NCI-H460 (cell line): ENCODE results near the gene KYNU. TPM values are rescaled to one million over a fixed set of nuclear protein-coding genes. Genes with fewer than 3 reads are reported as not detected.
"Not testable (repeated sequence)": the region's sequence is repeated elsewhere in the genome, so short reads cannot be mapped to it uniquely, and the experiment has no call there.

Experiments
- DNase-seq: peaks from one replicate; pipeline ENCODE4 v3.0.0-alpha.2; 2016; ENCODE audit warnings: low read depth; ENCODE audit errors: extremely low read depth
- small RNA-seq, 2 experiments: library from RNA; depleted of rRNA; stranded (forward); fragments of <200 nt; gene quantifications; one replicate each; pipeline ENCODE3, GENCODE V24; 2014
- total RNA-seq: library from RNA; depleted of rRNA; stranded (reverse); fragments of >200 nt; shearing (Covaris generic); gene quantifications from 2 replicates; pipeline ENCODE4 v1.2.3, GENCODE V29; 2014

The KYNU gene
- total RNA-seq, 1 experiment from 2014 or later, result 274 TPM

DNA sequence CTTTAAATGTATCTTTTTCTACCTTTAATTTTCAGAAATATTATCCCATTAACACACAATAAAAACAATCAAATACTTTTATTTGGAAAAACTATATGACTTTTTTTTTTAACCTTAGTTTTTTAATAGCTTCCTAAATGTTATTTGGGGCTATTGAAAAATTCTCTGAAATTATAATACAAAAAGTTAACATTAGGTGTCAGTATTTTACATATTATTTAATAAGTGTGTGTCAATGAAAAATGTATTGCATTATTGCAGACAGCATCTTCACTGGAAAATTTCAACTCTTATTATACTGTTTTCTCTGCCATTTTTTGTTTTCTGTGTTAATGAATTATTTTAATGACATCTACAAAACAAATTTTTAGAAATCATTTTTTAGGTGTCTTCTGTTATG, 200.6 kb downstream of the KYNU start:
- no peak for DNase-seq

DNA sequence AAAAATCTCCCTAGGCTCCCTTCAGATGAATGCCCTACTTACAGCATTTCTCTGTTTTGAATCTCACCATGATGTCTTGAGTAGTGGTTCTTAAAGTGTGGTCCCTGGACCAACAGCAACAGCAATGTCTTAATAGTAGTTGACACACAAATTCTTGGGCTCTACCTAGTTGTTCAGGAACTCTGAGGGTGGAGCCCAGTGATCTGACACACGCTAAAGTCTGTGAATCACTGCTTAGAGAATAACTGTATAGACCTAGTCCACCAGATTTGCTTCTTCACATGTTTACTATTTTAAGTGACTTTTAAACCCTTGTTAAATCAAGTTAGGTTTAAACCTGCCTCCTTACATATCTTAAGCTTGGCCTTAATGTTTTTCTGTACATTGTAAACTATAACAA, 204.2 kb downstream of the KYNU start:
- DNase-seq, result no peak

DNA sequence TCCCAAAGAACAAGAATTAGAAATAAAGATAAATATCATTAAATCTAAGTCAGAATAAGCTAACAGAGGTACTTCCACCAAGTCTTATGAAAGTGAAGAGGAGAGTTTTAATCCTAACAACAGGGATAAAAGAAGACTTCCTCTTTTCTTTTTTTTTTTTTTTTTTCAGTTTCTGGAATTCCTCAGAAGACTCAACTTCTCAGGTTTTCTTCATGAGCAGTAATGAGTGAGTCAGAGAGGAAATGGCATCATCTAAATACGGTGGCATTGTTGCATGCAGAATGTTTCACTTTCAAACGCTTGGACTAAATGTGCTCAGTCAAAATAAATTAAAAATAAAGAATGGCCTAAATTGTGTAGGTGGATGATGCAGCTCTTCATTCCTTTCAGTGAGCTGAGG, 206.2 kb downstream of the KYNU start:
- no peak for DNase-seq

- DNase-seq, result no peak
Observed at GRCh38 chr2:143084462-143084861, 207.0 kb downstream of the KYNU start.

GRCh38 chr2:143085125-143085784, 207.8 kb downstream of the KYNU start:
- DNase-seq, result no peak

DNA sequence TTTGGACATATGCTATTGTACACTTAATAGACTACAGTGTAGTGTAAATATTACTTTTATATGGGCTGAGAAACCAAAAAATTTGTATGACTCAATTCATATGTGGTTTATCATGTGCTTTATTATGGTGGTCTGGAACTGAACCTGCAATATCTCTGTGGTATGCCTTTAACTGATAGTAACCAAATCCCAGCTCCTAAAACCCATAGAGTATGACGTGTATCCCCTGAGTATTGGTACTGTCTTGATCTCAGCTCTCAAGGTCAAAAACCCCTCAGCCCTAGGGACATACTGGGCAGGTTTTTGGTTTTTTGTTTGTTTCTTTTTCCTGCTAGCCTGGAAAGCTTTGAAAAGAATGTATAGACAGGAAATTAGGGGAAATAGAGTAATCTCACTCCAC, 209.6 kb downstream of the KYNU start:
- DNase-seq, result no peak

DNA sequence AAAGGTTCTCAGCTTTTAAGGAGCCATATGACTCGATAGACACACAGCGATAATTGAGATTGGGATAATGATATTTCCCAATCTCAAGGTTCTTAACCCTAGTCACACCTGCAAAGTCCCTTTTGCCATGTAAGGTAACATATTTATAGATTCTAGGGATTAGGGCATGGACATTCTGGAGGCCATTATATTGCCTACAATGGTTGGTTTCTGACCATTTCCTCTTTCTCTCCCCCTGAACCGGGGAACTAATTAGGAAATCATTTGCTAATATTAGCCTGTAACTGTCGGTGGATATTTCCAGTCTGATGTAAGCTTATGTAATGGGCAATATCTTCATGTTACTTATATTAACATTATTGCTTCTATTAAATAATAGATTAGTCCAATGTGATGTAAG, 210.9 kb downstream of the KYNU start:
- no peak for DNase-seq

DNA sequence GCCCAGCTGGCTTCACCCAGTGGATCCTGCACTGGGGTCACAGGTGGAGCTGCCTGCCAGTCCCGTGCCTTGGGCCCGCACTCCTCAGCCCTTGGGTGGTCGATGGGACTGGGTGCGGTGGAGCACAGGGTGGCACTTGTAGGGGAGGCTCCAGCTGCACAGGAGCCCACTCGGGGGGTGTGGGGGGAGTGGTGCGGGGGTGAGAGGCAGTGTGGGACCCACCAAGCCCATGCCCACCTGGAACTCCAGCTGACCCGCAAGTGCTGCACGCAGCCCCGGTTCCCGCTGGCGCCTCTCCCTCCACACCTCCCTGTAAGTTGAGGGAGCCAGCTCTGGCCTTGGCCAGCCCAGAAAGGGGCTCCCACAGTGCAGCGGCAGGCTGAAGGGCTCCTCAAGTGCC, 212.1 kb downstream of the KYNU start:
- not testable (repeated sequence) for DNase-seq

Small RNAs within 50 kb of the gene (small RNA-seq; reads per million reads assigned to genes)
- 0 reads per million in 2 experiments for gene MTND4LP12
